ENCODE measurements around the gene ANTXR1.

ANTXR1 gene

DNA sequence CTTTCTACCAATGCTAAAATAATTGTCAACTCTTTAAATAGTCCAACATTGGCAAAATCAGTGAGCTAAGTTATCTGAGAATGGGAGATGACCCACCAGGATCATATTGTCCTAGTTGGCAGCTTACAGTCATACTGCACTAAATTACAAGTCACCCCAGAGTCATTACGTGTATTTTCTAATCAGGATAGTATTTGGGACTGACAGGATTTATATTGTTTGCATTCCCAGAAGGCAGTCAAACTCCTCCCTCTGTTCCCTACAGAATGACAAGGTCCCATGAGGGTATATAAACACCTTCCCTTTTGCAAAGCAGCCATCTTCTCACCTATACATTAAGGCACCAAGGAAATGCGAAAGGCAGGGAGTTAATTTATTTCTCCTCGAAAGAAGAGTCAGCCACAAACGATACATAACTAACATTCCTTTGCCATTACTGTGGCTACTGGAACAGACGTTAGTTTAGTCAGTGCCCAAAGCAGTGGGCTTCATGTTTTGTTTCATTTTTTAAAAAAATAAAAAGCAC lies 125.3 kb downstream of the ANTXR1 start:
- DNase-seq: peak; percentile 85

GRCh38 chr2:69138793-69139459 lies 125.9 kb downstream of the ANTXR1 start:
- DNase-seq: peak; percentile 80

- DNase-seq: peak; percentile 90
Observed at GRCh38 chr2:69139778-69140670, 127.0 kb downstream of the ANTXR1 start.

DNA sequence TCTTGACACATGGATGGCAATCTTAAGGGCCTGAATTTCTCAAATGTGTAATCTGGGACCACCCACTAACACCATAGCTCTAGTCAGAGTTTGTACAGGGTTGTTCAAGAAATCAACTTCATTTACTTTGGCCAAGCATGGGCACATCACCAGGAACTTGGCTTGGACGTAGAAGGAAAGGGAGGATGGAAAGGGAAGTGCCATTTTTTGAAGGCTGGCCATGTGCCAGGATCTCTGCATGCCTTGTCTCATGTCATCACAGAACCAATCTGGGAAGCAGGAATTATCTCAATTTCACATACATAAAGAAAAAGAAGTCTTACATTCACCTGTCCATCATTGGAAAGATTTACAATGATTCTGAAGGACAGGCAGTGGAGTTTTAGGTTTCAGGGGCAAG lies 128.1 kb downstream of the ANTXR1 start:
- DNase-seq: no peak

DNA sequence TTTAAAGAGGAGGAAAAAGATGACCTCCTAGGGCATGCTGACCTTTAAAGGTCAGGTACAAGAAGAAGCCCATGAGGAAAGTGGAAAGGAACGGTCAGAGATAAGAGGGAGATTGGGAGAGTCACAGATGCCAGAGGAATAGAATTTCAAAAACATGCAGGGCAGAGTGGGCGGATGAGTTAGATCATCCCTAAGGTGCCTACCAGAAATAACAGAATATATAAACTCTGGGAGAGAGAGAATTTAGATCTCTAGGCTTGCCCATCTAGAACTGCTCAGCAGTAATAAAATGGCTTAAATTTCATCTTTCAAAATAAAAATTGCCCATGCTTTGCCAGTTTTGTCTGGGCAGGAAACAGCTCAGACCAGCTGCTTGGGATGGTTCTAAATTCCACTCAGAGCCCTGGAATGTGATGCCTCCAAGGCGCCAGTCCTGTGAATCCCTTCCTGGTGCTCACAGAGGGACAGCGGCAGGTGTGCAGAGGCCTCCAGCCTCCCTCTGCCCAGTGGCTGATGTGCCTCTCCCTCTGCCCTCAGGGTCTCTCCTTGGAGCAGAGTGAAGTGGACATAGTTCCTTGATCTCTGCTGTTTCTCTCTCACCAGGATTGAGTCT lies 130.9 kb downstream of the ANTXR1 start:
- DNase-seq: no peak

- DNase-seq: no peak
Observed at GRCh38 chr2:69145204-69145603, 132.2 kb downstream of the ANTXR1 start.

- no peak for DNase-seq
Observed at GRCh38 chr2:69147841-69148533, 135.0 kb downstream of the ANTXR1 start.

DNA sequence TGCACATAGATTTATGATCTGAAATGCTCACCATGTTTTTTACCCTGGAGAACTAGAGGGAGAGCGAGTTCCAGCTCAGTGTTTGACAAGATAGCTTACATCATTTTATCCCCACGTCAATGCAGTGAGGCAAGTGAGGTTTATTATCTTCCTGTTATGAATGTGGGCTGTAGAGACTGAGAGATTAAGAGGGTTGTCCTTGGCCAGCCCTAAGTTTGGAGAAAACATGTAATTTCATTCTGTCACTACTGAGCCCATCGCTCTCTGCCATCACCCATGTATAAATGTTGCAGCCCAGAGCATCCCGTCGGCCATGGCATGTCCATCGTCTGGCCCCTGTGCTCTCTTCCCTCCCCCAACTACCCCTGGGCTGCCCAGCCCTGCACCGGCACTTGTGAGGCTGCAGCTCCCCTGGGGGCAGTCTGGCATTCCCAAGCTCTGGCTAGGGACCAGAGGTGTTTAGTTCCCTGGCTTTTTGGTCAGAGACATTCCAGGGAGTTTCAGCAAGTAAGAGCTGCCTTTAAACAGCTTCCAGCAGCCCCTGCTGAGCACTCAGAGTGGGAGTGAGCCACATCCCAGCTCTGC lies 136.7 kb downstream of the ANTXR1 start:
- DNase-seq: peak; percentile 68

GRCh38 chr2:69151931-69152330 lies 139.0 kb downstream of the ANTXR1 start:
- DNase-seq: no peak

DNA sequence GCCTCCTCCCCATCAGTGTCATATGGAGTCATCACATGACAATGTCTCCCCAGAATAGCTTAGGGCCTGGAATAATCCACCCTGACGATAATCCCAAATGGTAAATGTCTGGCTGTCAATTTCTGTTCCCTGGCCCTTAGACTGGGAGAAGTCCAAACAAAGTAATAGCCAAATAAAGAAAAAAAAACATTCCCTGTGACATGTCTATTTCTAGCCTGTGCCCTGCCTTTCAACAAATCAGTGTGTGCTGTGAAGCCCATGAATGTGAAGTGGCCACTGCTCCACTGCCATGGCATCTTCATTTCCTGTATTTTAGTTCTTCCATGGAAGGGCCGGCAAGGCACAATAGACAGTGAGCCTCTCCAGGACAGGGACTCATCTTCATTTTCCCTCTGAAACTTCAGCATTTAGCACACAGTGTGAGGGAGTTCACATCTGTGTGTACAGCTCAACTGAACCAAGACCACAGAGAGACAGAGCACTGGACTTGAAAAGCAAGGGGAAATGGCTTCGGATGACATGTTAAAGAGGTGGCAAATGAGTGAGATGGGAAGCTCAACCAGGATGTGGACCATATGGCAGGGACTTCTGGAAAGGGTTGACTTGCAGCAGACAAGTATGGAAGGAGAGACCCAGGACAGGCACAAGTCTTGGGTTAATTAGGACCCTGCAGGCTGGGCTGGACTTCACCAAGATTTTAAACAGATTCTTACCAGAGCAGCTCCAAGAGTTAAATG lies 140.0 kb downstream of the ANTXR1 start:
- no peak for DNase-seq

- DNase-seq: peak; percentile 66
Observed at GRCh38 chr2:69154106-69154505, 141.1 kb downstream of the ANTXR1 start.

DNA sequence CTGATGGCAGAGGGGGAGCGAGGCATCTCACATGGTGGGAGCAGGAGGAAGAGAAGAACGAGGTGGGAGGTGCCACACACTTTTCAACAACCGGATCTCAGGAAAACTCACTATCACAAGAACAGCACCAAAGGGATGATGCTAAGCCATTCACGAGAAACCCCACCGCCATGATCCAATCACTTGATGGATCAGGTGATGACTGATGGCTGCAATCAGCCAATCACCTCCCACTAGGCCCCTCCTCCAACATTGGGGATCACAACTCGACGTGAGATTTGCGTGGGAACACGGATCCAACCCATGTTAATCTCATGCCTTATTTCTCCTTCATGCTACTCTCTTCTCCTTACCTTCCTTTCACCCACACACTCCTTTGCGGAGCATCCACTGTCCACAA lies 143.6 kb downstream of the ANTXR1 start:
- no peak for DNase-seq

GRCh38 chr2:69157441-69157840 lies 144.5 kb downstream of the ANTXR1 start:
- no peak for DNase-seq

DNA sequence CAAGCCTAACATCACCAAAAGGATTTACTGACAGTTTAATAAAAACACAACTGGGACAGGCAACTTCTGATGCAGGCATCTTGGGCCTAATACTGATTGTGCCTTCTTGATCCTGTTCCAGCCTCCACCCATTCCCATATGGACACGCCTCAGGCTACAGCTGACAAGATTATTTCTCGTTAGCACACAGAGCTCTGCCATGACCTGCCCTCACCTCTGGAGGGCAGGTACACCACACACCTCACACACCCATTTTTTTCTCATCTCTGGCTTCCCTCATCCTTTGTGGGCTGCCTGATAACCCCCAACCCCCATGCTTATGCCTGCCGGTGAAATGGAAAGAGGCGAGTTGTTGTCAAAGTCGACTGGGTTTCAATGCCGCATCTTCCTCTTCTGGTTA lies 147.0 kb downstream of the ANTXR1 start:
- DNase-seq: no peak

GRCh38 chr2:69162057-69162456 lies 149.1 kb downstream of the ANTXR1 start:
- no peak for DNase-seq

GRCh38 chr2:69163109-69163508 lies 150.1 kb downstream of the ANTXR1 start:
- DNase-seq: peak; percentile 91

- DNase-seq: no peak
Observed at GRCh38 chr2:69163556-69163955, 150.6 kb downstream of the ANTXR1 start.

GRCh38 chr2:69164061-69164778 lies 151.2 kb downstream of the ANTXR1 start:
- DNase-seq: peak; percentile 63

GRCh38 chr2:69165091-69165880 lies 152.3 kb downstream of the ANTXR1 start:
- DNase-seq: no peak

- DNase-seq: no peak
Observed at GRCh38 chr2:69166465-69166811, 153.5 kb downstream of the ANTXR1 start.
